Testis (tissue), 2 donors: ENCODE results near the gene CCDC201.

ENCODE experiments used
- POLR2A ChIP-seq: fragments of 450-650 bp; IDR thresholded peaks from one replicate; pipeline ENCODE4 v1.6.1; 2017; ENCODE audit warnings: antibody characterized with exemption, mild to moderate bottlenecking, moderate library complexity
- TF ChIP-seq, protein P1 (sequence below), 3 experiments: fragments of 450-650 bp in 2 of 3; fragments of 200-600 bp in 1 of 3; sonication (generic) in 1 of 3; IDR thresholded peaks; one replicate each; pipeline ENCODE4 v1.5.1; 2016 to 2019; ENCODE audit warnings: antibody characterized with exemption in 3 of 3, mild to moderate bottlenecking in 2 of 3, moderate library complexity in 1 of 3

DNA sequence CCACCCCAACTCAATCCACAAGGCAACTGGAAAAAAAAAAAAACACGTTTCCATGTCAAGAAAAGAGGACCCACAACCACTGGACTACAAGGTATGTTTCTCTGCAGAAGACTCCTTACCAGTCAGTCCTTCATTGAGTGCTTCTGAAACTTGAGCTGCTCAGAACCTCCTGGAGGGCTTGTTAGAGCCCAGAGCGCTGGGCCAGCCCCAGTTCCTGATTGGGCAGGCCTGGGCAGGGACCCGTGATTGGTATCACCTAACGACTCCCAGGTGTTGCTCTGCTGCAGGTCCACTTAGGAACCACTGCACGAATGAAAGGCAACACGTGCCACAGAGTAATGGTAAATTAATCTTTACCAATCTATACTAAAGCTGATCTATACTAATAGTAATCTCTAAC, 473 bp upstream of the CCDC201 start:
- TF ChIP-seq, protein P1, sequence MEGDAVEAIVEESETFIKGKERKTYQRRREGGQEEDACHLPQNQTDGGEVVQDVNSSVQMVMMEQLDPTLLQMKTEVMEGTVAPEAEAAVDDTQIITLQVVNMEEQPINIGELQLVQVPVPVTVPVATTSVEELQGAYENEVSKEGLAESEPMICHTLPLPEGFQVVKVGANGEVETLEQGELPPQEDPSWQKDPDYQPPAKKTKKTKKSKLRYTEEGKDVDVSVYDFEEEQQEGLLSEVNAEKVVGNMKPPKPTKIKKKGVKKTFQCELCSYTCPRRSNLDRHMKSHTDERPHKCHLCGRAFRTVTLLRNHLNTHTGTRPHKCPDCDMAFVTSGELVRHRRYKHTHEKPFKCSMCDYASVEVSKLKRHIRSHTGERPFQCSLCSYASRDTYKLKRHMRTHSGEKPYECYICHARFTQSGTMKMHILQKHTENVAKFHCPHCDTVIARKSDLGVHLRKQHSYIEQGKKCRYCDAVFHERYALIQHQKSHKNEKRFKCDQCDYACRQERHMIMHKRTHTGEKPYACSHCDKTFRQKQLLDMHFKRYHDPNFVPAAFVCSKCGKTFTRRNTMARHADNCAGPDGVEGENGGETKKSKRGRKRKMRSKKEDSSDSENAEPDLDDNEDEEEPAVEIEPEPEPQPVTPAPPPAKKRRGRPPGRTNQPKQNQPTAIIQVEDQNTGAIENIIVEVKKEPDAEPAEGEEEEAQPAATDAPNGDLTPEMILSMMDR (IDR thresholded peaks at IDR 0.05): no peak
- no peak for TF ChIP-seq POLR2A
